GM21515 (cell line): ENCODE results near the gene DAPL1.

Source experiments
- ATAC-seq: cut with Tn5 transposase; IDR thresholded peaks from one replicate; pipeline ENCODE4 v1.9.1; 2021; ENCODE audit not compliant: unreplicated experiment

Gene DAPL1, protein sequence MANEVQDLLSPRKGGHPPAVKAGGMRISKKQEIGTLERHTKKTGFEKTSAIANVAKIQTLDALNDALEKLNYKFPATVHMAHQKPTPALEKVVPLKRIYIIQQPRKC

DNA sequence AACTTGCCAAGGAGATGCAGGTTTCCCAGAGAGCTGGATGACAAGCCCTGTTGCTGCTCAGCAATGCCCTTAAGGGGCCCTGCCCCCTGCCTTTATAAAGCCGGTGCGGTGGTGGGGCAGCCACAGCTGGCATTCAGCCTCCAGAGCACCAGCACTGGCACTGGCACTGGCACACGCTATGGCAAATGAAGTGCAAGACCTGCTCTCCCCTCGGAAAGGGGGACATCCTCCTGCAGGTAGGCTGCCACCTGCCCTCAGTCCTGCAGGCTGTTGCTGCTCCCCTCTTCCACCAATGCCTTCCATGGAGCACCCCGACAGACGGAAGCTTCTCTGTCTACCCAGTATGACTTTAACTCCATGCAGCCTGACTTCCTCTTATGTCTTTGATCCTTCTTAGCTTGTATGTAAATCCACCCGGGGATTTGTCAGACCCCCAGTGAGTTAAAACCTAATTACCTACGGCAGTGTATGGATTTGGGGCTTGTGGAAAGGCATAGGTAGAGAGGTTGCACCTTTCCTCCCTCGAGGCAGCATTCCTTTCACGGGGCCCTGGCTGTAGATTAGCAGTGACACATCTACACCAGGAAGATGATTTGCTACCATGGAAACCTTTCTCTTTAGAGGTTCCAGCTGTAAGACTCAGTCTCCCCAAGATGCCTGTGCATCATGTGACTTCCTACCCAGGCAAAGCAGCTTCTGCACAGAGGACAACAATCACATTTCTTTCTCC lies at the start of gene DAPL1:
Gene DAPL1, plus strand, starts transcription at position 123 of the 730 bp plus-strand sequence. Its CDS starts 56 bp downstream, at position 179.
- ATAC-seq = no peak

DNA sequence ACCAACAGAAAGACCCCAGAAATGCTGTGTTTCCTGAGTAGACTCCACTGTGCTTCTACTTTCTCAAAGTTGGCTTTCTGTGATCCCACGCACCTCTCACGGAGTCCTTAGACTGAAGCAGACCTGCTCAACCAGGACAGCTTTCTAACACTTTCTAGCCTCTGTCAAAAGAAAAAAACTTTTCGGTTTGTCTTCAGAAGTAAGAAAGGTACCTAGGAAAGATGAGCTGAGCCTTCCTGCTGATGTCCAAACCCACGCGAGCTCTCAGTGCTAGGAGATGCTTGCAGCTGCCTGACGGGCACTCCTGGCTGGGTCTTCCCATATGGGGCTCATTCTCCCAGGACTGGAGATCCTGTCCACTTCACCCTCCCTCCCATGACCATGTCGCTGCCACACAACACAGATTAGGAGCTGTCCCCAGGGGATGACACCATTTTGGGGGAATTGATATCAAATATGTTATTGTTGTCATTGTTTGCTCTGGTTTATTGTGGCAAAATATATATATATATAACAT lies 49.2 kb upstream of the DAPL1 start:
- no peak for ATAC-seq

DNA sequence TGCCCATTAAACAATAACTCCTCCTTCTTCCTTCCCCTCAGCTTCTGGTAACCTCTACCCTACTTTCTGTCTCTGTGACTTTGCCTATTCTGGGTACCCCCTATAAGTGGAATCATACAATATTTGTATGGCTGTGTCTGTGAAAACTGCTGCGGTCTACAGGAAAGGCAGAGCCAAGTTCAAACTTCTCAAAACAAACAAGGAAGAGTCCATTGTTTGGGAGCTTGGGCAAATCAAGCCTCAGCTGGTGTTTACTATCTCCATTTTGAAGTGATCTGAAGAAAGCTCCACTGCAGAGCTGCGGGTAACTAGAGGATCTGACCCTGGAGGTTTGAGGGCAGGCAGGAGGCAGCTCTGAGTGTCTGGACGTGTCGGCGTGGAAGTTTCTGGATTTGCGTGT lies 48.6 kb upstream of the DAPL1 start:
- ATAC-seq = no peak

DNA sequence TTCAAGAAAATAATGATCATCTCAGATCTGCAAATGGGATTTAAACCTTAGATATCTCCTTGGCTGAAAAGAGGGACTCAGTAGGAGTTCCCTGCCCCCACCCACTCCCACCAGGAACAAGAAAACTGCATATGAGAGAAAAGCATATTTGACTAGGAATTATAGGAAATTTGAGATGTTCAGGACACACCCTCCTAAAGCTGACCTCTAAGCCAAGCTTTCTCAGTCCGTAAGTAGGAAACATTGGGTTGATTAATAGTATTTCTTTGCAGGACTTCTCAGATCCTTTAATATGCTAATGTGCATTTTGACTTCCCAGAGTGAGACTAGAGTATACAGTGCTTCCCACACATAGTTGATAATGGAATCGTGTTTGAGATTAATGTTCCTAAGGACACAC lies 47.8 kb upstream of the DAPL1 start:
- no peak for ATAC-seq

DNA sequence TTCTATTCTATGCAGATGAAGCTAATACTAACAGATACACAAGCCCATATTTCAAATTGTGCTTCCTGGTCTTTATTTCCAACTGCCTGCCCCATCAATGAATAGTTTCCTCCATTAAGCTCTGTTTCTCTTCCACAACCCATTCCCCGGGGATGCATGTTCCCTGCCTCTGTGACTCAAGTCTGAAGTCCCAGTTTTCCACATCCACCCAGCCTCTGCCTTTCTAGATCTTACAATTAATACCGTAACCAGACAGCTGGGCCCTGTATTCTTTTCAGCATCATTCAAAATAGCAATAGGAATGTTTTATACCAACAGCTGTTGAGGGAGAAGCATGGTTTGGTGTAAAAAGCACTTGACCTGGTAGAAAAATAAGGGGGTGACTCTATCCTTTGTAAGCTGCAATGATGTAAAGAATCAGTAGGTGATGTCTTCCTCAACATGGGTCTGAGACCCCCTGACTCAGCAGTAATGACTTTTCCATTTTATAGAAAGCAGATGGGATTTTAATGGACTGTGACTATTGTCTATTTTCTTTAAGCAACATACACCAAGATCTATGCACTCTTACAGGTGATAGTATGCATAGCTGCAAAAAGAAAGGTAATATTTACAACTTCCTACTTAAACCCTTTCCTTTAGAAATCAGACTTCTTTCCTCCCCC lies 46.1 kb upstream of the DAPL1 start:
- ATAC-seq = no peak

DNA sequence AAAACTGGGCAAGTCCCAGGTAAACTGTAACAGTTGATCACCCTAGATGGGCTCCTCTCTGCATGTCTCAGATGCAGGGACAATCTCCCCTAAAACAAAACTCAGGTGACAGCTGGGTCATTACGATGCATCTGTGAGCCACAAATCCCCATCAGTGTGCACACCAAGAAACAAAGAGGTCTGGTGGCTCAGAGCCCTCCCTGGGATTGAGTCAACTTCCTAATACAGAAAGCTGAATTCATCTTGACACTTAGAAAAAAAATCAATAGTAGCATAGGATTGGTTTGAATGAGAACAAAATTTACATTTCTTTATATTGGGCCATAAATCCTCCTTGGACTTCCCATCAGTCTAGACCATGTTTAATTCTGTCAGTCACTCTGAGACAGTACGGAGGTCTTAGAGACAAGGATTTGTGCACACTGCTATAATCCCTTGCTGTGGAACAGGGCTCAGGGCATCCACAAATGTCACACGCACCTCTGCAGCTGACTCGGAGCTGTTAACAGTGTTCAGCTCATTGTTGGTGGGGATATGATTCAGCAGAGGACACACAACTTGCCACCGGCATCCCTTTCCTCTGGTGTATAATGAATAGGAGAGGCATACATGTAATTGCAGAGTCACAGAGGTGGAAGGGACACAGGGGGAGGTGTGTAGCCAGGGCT lies 44.5 kb upstream of the DAPL1 start:
- ATAC-seq = no peak

DNA sequence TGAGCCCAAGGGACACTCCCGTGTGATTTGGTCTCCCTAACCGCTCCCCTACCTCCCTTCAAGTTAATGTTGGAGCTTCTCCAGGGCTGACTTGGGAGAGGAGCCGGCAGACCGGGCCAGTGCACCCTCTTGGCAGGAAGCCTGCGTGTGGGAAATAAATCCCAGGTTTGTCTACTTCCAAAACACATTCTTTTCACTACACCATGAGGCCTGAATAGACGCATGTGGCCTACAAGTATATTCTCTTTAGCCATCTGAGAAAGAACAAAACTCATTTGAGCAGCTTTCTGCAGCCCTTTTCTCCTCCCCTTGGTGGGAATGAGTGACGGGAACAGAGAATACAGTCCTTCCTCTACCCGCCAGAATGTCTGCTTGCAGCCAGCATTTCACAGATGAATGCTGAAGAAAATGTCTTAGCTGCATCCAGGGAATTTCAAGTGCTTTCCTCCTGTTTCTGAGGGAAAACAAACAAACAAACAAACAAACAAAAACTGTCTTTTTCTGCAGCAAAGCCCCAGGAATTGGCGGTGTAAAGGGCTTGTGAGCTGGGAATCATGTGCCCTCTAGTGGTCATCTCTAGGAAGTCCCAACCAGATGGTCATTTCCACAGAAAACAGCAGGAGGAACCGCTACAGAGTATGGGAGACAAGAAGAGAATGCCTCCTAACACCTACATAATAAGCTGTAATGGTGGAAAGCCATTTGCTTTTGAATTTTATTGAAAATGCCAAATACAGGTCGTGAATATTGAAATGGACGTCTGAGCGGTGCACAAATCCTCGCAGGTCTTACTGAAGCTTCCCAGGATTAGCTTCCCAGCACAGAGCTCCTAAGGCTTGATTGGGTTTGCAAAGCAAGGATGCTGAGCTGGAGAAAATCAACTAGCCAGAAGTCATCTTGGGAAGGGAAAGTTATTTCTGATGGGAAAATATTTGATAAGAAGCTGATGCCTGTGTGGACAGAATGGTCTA lies 41.2 kb upstream of the DAPL1 start:
- ATAC-seq = peak; percentile 89

DNA sequence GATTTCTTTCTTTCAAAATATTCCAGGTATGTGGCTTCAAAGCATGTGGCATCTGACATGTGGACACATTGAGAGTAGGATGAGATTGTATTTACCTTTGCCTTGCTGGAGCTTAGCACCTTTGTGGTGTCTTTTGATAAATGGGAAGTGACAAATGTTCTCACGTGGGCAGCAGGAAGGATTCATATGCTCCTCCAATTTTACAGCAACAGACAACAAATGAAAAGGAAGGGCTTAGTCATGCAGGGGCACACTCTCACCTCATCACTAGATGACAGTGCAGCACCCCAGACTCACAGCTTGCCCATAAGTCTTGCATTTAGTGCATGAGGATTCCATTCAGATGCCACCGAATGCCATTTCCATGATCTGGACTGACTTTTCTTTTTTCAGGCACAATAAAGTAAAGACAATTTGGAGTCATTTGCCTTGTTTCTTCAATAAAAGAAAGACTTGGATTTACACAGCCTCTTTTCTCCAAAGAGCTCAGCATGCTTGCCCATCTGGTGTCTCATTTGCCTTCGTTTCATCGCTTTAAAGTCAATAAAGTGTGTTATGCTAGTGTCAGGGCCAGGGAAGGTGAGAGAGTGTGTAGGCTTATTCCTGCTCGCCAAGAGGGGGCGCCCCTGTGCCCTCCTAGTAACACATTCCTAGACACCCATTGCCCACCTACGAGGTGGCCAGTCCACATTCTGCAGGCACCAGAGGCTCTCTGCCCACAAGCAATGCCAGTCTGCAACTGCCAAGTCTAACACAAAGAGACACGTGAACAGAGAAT lies 39.6 kb upstream of the DAPL1 start:
- no peak for ATAC-seq

DNA sequence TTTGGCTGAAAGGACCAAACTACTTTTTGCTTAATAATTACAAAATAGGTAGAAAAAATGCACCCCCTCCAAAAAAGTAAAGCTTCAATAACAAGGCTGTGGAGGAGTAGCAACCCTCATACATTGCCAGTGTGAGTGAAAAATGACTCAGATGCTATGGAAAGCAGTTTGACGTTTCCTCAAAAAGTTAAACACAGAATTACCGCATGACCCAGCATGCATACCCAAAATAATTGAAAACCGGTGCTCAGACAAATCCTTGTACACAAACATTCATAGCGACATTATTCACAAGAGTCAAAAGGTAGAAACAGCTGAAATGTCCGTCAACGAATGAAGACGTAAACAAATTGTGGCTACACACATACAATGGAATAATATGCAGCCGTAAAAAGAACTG lies 38.8 kb upstream of the DAPL1 start:
- ATAC-seq = no peak

DNA sequence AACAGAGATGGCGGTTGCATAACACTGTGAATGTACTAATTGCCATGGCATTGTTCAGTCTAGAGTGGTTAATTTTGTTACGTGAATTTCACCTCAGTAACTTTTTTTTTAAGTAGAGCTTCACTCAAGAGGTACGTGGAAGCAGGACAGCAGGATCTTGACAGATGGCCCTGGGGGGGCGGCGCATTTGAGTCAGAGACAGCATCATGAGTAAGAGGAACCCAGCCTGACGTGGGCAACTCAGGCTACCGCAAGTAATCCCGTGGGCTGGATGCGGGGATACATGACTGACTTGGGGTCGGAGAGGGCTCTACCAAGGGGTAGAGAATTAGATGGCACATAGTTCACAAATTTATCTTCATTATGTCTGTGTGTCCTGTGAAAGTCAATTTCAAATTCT lies 38.1 kb upstream of the DAPL1 start:
- no peak for ATAC-seq

DNA sequence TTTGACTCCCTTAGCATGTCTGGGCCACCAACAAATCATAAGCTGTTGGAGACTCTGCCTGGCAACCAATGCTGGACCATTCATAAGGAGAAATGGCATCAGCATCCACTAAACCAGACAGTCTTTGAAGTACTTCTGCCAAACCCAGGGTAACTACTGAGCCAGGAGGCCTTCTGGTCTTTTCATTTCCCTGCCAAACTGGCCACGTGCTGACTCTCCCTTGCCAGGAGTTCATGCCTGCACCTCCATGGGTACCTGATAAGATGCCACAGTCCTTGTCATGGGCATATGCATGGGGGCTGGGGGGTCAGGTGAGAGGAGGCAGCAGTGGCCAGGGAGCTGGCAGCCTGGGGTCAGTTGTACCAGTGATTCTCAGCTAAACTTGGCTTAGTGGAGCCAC lies 34.2 kb upstream of the DAPL1 start:
- no peak for ATAC-seq

DNA sequence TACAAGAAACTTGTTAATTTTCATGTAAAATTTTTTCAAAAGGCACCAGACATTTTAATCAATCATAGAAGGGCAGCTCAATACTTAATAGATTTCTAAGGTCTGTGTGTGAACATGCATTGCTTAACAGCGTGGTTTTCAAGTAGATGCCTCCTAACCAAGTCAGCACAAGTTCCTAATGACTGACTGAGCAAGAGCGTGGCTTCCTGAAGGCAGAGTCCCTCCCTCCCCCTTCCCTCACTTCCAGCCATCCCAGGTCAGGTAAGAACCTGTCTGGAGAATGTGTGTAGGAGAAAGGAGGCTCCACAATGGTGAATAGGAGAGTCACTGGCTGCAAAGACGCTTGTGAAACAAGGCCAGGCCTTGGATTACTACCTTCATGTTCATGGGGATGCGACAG lies 33.5 kb upstream of the DAPL1 start:
- ATAC-seq = no peak

DNA sequence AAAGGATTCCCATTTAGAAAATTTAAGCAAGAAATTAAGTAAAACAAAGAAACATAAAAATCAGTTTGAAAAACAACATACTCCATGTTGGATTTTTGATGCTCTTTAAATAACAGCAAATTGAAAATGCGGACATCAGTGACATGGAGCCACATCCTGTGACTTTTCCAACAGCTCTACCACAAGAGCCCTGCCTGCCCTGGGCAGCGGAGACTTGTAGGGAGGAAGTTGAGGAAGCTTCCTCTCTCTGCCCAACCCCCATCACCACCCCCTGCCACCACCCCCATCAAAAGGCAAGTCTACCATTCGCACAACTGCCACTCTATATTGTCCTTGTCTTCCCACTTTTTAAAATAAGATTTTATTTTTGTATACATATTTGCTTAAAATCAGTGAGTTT lies 32.8 kb upstream of the DAPL1 start:
- ATAC-seq = no peak

DNA sequence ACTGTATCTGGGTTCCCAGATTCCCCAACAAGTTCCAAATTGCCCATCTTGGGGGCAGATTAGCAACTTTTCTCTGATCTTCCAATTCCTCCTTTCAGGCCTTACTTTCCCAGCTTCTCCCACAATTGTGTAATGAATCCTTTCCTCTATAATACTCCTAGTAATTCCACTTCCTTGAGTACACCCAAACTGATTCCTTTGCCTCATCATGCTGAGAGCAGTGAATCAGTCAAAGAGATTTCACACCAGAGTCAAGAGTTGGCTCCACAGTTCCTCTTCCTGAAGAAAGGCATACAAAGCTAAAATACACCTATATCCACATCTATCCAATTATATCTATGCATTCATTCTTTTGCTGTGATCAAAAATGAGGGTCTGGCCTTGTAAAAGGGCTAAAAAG lies 28.6 kb upstream of the DAPL1 start:
- ATAC-seq = no peak

DNA sequence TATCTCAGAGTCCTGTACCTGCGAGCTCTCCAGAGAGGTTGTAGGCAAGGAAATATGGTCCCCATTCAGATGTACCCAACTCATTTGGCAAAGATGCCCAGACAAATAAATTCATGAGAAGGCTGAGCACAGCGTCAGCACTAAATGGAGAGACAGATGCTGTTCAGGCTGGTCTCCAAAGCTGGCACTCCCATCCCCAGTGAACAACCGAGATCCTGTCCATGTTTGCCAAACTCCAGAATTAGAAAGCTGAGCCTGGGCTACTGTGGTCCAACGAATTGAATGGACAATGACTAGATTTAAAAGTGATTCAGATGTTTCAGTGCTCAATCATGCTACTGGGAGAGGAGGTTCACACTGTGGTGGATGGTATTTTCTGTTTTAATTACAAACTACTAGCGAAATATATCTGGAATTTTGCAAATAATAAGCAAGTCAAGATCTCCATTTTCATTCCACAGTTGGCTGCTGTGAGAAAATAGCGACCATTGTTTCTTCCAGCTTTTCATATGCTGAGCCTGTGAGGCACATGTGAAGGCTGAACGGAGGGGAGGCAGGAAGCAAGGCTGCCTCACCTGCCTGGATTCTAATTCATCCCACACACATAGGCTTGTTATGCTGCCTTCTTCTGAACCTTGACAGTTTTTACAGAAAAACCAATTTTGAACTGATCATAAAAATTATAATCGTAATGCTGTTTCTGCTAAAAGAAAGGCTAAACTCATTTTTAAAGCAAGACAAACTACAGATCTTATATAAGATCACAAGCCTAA lies 22.6 kb upstream of the DAPL1 start:
- ATAC-seq = no peak

DNA sequence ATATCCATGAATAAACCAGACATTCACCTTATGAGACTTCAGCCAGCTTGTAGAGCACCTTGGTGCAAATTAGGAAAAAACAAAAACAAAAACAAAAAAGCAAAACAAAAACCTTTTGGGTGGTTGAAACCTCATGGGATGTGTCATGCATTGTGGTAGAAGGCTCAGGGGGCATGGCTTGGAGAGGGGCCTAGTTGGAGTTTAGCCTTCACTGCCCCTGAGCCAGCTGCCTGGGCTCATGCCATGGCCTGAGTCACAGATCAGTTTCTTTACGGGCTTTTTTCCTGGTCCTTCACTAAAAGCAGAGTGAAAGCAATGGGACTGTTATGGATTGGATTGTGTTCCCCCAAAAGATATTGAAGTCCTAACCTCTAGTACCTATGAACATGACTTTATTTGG lies 22.0 kb upstream of the DAPL1 start:
- ATAC-seq = no peak

DNA sequence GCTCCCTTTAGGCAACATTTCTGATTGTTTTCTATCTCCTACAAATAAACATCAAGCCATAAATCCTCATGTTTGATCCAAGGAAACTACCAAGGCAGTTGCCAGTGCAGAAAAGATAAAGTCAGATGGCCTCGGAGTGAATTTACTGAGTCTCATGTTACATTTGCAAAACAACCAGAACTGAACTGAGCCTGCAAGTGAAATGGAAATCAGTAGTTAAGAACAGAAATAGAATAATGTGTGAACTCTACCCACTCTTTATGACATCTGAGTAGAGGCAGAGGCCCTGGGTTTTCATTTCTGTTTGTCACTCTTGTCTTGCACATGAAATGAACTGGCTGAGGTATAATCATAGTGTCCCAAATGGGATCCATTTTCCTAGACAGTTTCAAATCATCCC lies 20.4 kb upstream of the DAPL1 start:
- ATAC-seq = no peak

DNA sequence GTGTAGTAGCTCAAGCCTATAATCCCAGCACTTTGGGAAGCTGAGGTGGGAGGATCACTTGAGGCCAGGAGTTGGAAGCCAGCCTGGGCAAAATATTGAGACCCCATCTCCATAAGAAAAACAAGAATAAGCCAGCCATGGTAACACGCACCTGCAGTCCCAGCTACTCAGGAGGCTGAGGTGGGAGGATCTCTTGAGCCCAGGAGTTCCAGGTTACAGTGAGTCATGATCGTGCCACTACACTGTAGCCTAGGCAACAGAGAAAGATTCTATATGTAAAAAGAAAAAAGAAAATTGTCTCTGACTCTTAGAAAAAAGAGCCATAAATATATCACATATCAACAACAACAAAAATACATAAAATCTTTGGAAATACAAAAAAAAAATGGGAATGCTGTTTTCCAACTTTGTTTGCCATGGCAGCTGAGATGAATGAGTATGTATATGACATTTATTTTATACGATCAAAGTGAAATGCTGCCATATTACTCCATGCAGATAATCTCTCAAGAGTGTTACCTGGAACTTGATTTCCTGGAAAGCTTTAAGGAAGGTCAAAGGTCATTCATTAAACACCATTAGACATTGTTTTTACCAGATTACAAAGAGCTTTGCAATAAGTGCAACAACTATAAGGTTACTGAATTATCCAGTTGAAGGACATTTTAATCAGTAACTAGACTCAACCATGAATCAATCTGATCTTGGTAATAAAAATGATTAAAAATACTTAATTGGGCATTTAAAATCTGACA lies 19.7 kb upstream of the DAPL1 start:
- no peak for ATAC-seq
